Fibroblast of lung (primary cell): ENCODE measurements around the gene SYPL1. TPM values are rescaled to one million over a fixed set of nuclear protein-coding genes. Genes with fewer than 3 reads are reported as not detected.

Experiments used
- DNase-seq, 2 donors: peaks; one replicate each; pipeline versions ENCODE4 v3.0.0 to v3.0.0-alpha.2; 2010; ENCODE audit warnings: low read depth in 2 of 2
- H2AFZ ChIP-seq: 2 replicates; pipeline ENCODE4 v1.5.1; 2012; ENCODE audit warnings: low read length, control low read depth, inconsistent platforms
- H3K27ac ChIP-seq: 2 replicates; pipeline ENCODE4 v1.5.1; 2011; ENCODE audit warnings: low read length, control low read depth; ENCODE audit not compliant: insufficient read depth
- H3K27me3 ChIP-seq: 2 replicates; pipeline ENCODE4 v1.5.1; 2011; ENCODE audit warnings: mild to moderate bottlenecking, low read length; ENCODE audit not compliant: control insufficient read depth, insufficient read depth
- H3K36me3 ChIP-seq: 2 replicates; pipeline ENCODE4 v1.5.1; 2011; ENCODE audit warnings: low read length; ENCODE audit not compliant: control insufficient read depth, insufficient read depth
- H3K4me1 ChIP-seq: 2 replicates; pipeline ENCODE4 v1.5.1; 2011; ENCODE audit warnings: low read length; ENCODE audit not compliant: control insufficient read depth, insufficient read depth; ENCODE audit errors: extremely low read depth
- H3K4me2 ChIP-seq: 2 replicates; pipeline ENCODE4 v1.5.1; 2011; ENCODE audit warnings: low read length, control low read depth; ENCODE audit not compliant: insufficient read depth; ENCODE audit errors: extremely low read depth
- H3K4me3 ChIP-seq, 4 experiments: fragments of 200-600 bp in 1 of 4; sonication (generic) in 1 of 4; replicated peaks in 1 of 4; 2 replicates each; pipeline ENCODE4 v1.5.1; 2011 to 2016; ENCODE audit warnings: low read length in 4 of 4, low read depth in 3 of 4, mild to moderate bottlenecking in 3 of 4, control low read depth in 2 of 4, inconsistent platforms in 1 of 4, mixed read lengths in 1 of 4; ENCODE audit not compliant: insufficient read depth in 1 of 4; ENCODE audit errors: control extremely low read depth in 1 of 4
- H3K79me2 ChIP-seq: 2 replicates; pipeline ENCODE4 v1.5.1; 2012; ENCODE audit warnings: mild to moderate bottlenecking, low read length, inconsistent platforms; ENCODE audit not compliant: control insufficient read depth, insufficient read depth
- H3K9ac ChIP-seq: 2 replicates; pipeline ENCODE4 v1.5.1; 2011; ENCODE audit warnings: mild to moderate bottlenecking, low read length, control low read depth; ENCODE audit not compliant: insufficient read depth
- H3K9me3 ChIP-seq: 2 replicates; pipeline ENCODE4 v1.5.1; 2012; ENCODE audit warnings: low read depth, low read length; ENCODE audit not compliant: control insufficient read depth, insufficient read depth
- H4K20me1 ChIP-seq: 2 replicates; pipeline ENCODE4 v1.5.1; 2011; ENCODE audit warnings: low read length; ENCODE audit not compliant: control insufficient read depth, insufficient read depth; ENCODE audit errors: extremely low read depth
- EZH2 ChIP-seq: IDR thresholded peaks from 2 replicates; pipeline ENCODE4 v1.5.1; 2012; ENCODE audit warnings: low read length, control low read depth, mild to moderate bottlenecking; ENCODE audit errors: missing control alignments
- polyA minus RNA-seq: library from RNA; depleted of rRNA, polyadenylated mRNA; stranded (reverse); fragments of >200 nt; gene quantifications from 2 replicates; pipeline ENCODE4 v1.2.3, GENCODE V29; 2011; ENCODE audit warnings: low replicate concordance
- polyA plus RNA-seq, 2 donors: library from polyadenylated mRNA; depleted of rRNA in 1 of 2; stranded (reverse) in 1 of 2; unstranded in 1 of 2; fragments of >200 nt; gene quantifications; 2 replicates each; pipeline ENCODE4 v1.2.1, GENCODE V29; 2011 to 2012; ENCODE audit warnings: missing spikeins in 1 of 2
- total RNA-seq: library from RNA; depleted of rRNA; stranded (reverse); fragments of >200 nt; gene quantifications from 2 replicates; pipeline ENCODE4 v1.2.1, GENCODE V29; 2014
- TF ChIP-seq, protein P1 (sequence below), 2 donors: IDR thresholded peaks in 1 of 2; conservative IDR thresholded peaks in 1 of 2; 1 replicate in 1 of 2; 2 replicates in 1 of 2; pipeline ENCODE4 v1.5.1; 2011 to 2012; ENCODE audit warnings: low read length in 2 of 2, control low read depth in 1 of 2, inconsistent platforms in 1 of 2, low read depth in 1 of 2, mild to moderate bottlenecking in 1 of 2

The SYPL1 gene
- total RNA-seq (54.4 and 71.0 TPM in 2 replicates), polyA plus RNA-seq (108 and 132 TPM in 2 replicates), polyA minus RNA-seq (27.6 and 49.2 TPM in 2 replicates)
- 82.2 and 87.9 TPM in 2 replicates for polyA plus RNA-seq (2012)

GRCh38 chr7:106112118-106112971 is at the start of gene SYPL1:
Gene SYPL1 (minus strand): TSS chr7:106112312. CDS start chr7:106112208, 104 bp downstream.
- TF ChIP-seq EZH2, result no peak
- TF ChIP-seq, protein P1, sequence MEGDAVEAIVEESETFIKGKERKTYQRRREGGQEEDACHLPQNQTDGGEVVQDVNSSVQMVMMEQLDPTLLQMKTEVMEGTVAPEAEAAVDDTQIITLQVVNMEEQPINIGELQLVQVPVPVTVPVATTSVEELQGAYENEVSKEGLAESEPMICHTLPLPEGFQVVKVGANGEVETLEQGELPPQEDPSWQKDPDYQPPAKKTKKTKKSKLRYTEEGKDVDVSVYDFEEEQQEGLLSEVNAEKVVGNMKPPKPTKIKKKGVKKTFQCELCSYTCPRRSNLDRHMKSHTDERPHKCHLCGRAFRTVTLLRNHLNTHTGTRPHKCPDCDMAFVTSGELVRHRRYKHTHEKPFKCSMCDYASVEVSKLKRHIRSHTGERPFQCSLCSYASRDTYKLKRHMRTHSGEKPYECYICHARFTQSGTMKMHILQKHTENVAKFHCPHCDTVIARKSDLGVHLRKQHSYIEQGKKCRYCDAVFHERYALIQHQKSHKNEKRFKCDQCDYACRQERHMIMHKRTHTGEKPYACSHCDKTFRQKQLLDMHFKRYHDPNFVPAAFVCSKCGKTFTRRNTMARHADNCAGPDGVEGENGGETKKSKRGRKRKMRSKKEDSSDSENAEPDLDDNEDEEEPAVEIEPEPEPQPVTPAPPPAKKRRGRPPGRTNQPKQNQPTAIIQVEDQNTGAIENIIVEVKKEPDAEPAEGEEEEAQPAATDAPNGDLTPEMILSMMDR (conservative IDR thresholded peaks at IDR 0.05 in 1 of 2, IDR thresholded peaks at IDR 0.05 in 1 of 2; ENCODE audit: low read depth in 1 of 2, low read length in 2 of 2), result no peak
- peak; percentile 89 to 92 for DNase-seq
- H3K4me1 ChIP-seq, result peaks cover 5% of the 10 kb centered on the region
- H3K27me3 ChIP-seq, result no peaks in the 10 kb centered on the region
- peaks cover 39% of the 10 kb centered on the region for H3K79me2 ChIP-seq
- no peaks in the 10 kb centered on the region for H3K36me3 ChIP-seq
- H3K27ac ChIP-seq, result peak within 1 kb of the TSS; percentile 87
- H3K9me3 ChIP-seq, result no peaks in the 10 kb centered on the region
- peak within 1 kb of the TSS; percentile 75 to 94 (median 88) for H3K4me3 ChIP-seq
- H3K4me2 ChIP-seq, result peak within 1 kb of the TSS; percentile 79
- peak within 1 kb of the TSS; percentile 91 for H2AFZ ChIP-seq
- peak within 1 kb of the TSS; percentile 94 for H3K9ac ChIP-seq
- no peaks in the 10 kb centered on the region for H4K20me1 ChIP-seq

GRCh38 chr7:106155027-106155426 is 42.9 kb upstream of the SYPL1 start:
- TF ChIP-seq, protein P1 (conservative IDR thresholded peaks at IDR 0.05 in 1 of 2, IDR thresholded peaks at IDR 0.05 in 1 of 2; ENCODE audit: low read depth in 1 of 2, low read length in 2 of 2), result no peak
- no peak for TF ChIP-seq EZH2
- Histone ChIP-seq H3K9me3 (no peaks in the 10 kb centered on the region), H3K9ac (no peak overlapping the region), H3K27me3 (peaks cover 7% of the 10 kb centered on the region), H3K27ac (no peak overlapping the region), H3K4me2 (no peak overlapping the region), H3K79me2 (no peaks in the 10 kb centered on the region), H3K4me1 (no peaks in the 10 kb centered on the region), H2AFZ (no peak overlapping the region), H3K4me3 (no peak overlapping the region), H3K36me3 (no peaks in the 10 kb centered on the region), H4K20me1 (no peaks in the 10 kb centered on the region)
- DNase-seq, result no peak

DNA sequence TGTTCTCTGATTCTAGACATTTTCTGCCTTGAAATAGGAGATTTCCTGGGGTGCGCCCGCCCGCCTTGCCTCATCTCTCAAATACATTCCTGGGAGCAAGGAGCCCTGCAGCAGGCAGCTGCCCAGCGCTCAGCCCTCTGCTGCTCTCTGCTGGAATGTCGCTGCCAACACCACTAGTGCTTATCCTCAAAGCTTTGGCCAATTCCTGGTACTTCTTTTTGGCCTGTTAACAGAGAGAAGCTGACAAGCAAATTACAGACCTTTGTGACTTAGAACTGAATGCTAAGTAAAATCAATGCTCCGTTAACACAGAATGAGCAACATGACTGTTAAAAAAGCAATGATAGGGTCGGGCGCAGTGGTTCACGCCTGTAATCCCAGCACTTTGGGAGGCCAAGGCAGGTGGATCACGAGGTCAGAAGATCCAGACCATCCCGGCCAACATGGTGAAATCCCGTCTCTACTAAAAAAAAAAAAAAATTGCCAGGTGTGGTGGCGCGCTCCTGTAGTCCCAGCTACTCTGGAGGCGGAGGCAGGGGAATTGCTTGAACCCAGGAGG is 41.9 kb upstream of the SYPL1 start:
- H4K20me1 ChIP-seq, result no peaks in the 10 kb centered on the region
- H3K4me3 ChIP-seq, result no peak overlapping the region
- H3K27me3 ChIP-seq, result peaks cover 9% of the 10 kb centered on the region
- no peak overlapping the region for H3K27ac ChIP-seq
- H3K36me3 ChIP-seq, result no peaks in the 10 kb centered on the region
- H3K4me2 ChIP-seq, result no peak overlapping the region
- no peaks in the 10 kb centered on the region for H3K4me1 ChIP-seq
- H2AFZ ChIP-seq, result no peak overlapping the region
- H3K9me3 ChIP-seq, result no peaks in the 10 kb centered on the region
- no peaks in the 10 kb centered on the region for H3K79me2 ChIP-seq
- DNase-seq, result peak; percentile 63 to 83
- TF ChIP-seq EZH2, result no peak
- TF ChIP-seq, protein P1 (conservative IDR thresholded peaks at IDR 0.05 in 1 of 2, IDR thresholded peaks at IDR 0.05 in 1 of 2; ENCODE audit: low read depth in 1 of 2, low read length in 2 of 2), result peak; percentile 95
- no peak overlapping the region for H3K9ac ChIP-seq
